ENCODE data around the gene CDK10. TPM values are rescaled to one million over a fixed set of nuclear protein-coding genes. Genes with fewer than 3 reads are reported as not detected.
"Not testable (repeated sequence)": the region's sequence is repeated elsewhere in the genome, so short reads cannot be mapped to it uniquely, and the experiment has no call there.

The CDK10 gene
- total RNA-seq, 1 donor from 2014 or later = 41.0 TPM

- no peak for DNase-seq (ENCODE audit: low spot score)
These were observed 8.8 kb downstream of the CDK10 start for GRCh38 chr16:89695086-89695874.

GRCh38 chr16:89695875-89696669, 9.6 kb downstream of the CDK10 start:
- no peak for DNase-seq (ENCODE audit: low spot score)

- DNase-seq (ENCODE audit: low spot score) = no peak
These were observed 10.2 kb downstream of the CDK10 start for GRCh38 chr16:89696670-89697128.

GRCh38 chr16:89697161-89697615, 10.7 kb downstream of the CDK10 start:
- DNase-seq (ENCODE audit: low spot score) = no peak

- no peak for DNase-seq (ENCODE audit: low spot score)
These were observed 11.3 kb downstream of the CDK10 start for GRCh38 chr16:89697616-89698331.

- not testable (repeated sequence) for DNase-seq (ENCODE audit: low spot score)
These were observed 12.2 kb downstream of the CDK10 start for GRCh38 chr16:89698717-89699116.

GRCh38 chr16:89699629-89700099, 13.2 kb downstream of the CDK10 start:
- DNase-seq (ENCODE audit: low spot score) = not testable (repeated sequence)

GRCh38 chr16:89700100-89700648, 13.7 kb downstream of the CDK10 start:
- DNase-seq (ENCODE audit: low spot score) = peak; percentile 100

GRCh38 chr16:89700649-89701424, 14.3 kb downstream of the CDK10 start:
- DNase-seq (ENCODE audit: low spot score) = no peak

GRCh38 chr16:89701425-89702406, 15.2 kb downstream of the CDK10 start, which contains the start of gene SPATA2L:
Gene SPATA2L (minus strand): TSS chr16:89701705. CDS start chr16:89701232, 473 bp downstream.
- DNase-seq (ENCODE audit: low spot score) = peak; percentile 95

- DNase-seq (ENCODE audit: low spot score) = no peak
These were observed 17.8 kb downstream of the CDK10 start for GRCh38 chr16:89704281-89704680.

GRCh38 chr16:89705006-89705405, 18.5 kb downstream of the CDK10 start:
- no peak for DNase-seq (ENCODE audit: low spot score)

- no peak for DNase-seq (ENCODE audit: low spot score)
These were observed 20.2 kb downstream of the CDK10 start for GRCh38 chr16:89706518-89707260.

- DNase-seq (ENCODE audit: low spot score) = no peak
These were observed 21.2 kb downstream of the CDK10 start for GRCh38 chr16:89707695-89708094.

GRCh38 chr16:89708481-89708931, 22.0 kb downstream of the CDK10 start:
- DNase-seq (ENCODE audit: low spot score) = no peak

GRCh38 chr16:89709166-89709565, 22.7 kb downstream of the CDK10 start:
- DNase-seq (ENCODE audit: low spot score) = no peak

- no peak for DNase-seq (ENCODE audit: low spot score)
These were observed 23.4 kb downstream of the CDK10 start for GRCh38 chr16:89709716-89710432.
